HL-60 (cell line): Measurements from ENCODE around the gene EEF1AKMT3.

Source experiments
- DNase-seq, 2 experiments: peaks; one replicate each; pipeline ENCODE4 v3.0.0-alpha.2; 2010 to 2020; ENCODE audit warnings: low read depth in 1 of 2, low spot score in 1 of 2
- H3K27ac ChIP-seq: fragments of 250-450 bp; sonication (Bioruptor Pico); replicated peaks from 2 replicates; pipeline ENCODE4 v1.5.1; 2020; ENCODE audit warnings: mild to moderate bottlenecking, moderate library complexity
- H3K27me3 ChIP-seq: fragments of 250-450 bp; sonication (Bioruptor Pico); 2 replicates; pipeline ENCODE4 v1.5.1; 2021; ENCODE audit warnings: mild to moderate bottlenecking, moderate library complexity; ENCODE audit not compliant: insufficient read depth, poor library complexity, severe bottlenecking
- H3K4me3 ChIP-seq: replicated peaks from 2 replicates; pipeline ENCODE4 v1.5.1; 2011; ENCODE audit warnings: mild to moderate bottlenecking, control low read depth, low read length; ENCODE audit not compliant: insufficient read depth
- GABPA ChIP-seq: IDR thresholded peaks from 2 replicates; pipeline ENCODE4 v1.6.1; 2012; ENCODE audit warnings: low read depth
- POLR2AphosphoS5 ChIP-seq: IDR thresholded peaks from 2 replicates; pipeline ENCODE4 v1.6.1; 2012; ENCODE audit warnings: low read depth
- SPI1 ChIP-seq: IDR thresholded peaks from 2 replicates; pipeline ENCODE4 v1.6.1; 2012; ENCODE audit warnings: low read depth, mild to moderate bottlenecking, borderline replicate concordance
- TF ChIP-seq, protein P1 (sequence below): IDR thresholded peaks from 2 replicates; pipeline ENCODE4 v1.6.1; 2012; ENCODE audit warnings: low read depth; ENCODE audit not compliant: insufficient replicate concordance
- TF ChIP-seq, protein P2 (sequence below): IDR thresholded peaks from one replicate; pipeline ENCODE4 v1.5.1; 2011; ENCODE audit warnings: low read length, control low read depth, inconsistent platforms; ENCODE audit not compliant: insufficient read depth

Gene EEF1AKMT3

DNA sequence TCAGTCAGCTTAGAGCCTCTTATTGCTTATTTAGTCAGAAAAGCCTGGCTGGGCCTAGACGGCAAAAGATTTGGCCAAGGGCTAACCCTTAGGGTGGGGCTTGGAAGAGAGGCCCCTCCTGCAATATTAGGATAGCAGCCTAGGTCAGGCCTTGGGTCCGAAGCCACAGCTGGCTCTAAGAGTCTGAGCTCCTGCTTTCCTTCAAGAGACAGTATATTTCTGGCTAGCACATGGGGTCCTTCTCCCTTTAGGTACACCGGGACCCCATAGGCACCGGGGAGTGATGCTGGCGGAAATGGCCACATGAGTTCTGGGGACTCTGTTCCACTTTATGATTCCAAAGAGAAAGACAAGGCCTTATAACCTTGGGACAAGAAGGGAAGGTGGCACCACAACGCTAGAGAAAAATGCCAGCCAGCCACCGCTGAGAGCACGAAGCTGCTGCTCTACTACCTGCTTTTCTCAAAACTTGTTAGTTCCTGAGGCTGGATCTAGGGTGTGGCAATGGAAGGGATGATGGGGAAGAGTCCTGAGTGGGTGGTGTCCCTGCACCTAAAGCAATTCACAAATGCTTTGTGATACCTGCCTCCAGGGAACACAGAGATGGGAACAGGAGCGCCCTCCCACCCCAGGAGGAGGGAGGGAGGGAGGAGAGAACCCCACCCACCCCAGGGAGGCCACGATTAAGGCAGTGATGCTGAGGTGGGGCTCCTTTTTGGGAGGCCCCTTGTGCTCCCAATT, 49.2 kb downstream of the EEF1AKMT3 start:
- Histone ChIP-seq H3K4me3 (no peak overlapping the region), H3K27ac (no peak overlapping the region), H3K27me3 (no peaks in the 10 kb centered on the region)
- TF ChIP-seq, protein P1, sequence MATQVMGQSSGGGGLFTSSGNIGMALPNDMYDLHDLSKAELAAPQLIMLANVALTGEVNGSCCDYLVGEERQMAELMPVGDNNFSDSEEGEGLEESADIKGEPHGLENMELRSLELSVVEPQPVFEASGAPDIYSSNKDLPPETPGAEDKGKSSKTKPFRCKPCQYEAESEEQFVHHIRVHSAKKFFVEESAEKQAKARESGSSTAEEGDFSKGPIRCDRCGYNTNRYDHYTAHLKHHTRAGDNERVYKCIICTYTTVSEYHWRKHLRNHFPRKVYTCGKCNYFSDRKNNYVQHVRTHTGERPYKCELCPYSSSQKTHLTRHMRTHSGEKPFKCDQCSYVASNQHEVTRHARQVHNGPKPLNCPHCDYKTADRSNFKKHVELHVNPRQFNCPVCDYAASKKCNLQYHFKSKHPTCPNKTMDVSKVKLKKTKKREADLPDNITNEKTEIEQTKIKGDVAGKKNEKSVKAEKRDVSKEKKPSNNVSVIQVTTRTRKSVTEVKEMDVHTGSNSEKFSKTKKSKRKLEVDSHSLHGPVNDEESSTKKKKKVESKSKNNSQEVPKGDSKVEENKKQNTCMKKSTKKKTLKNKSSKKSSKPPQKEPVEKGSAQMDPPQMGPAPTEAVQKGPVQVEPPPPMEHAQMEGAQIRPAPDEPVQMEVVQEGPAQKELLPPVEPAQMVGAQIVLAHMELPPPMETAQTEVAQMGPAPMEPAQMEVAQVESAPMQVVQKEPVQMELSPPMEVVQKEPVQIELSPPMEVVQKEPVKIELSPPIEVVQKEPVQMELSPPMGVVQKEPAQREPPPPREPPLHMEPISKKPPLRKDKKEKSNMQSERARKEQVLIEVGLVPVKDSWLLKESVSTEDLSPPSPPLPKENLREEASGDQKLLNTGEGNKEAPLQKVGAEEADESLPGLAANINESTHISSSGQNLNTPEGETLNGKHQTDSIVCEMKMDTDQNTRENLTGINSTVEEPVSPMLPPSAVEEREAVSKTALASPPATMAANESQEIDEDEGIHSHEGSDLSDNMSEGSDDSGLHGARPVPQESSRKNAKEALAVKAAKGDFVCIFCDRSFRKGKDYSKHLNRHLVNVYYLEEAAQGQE: no peak
- TF ChIP-seq SPI1: no peak
- DNase-seq: no peak

DNA sequence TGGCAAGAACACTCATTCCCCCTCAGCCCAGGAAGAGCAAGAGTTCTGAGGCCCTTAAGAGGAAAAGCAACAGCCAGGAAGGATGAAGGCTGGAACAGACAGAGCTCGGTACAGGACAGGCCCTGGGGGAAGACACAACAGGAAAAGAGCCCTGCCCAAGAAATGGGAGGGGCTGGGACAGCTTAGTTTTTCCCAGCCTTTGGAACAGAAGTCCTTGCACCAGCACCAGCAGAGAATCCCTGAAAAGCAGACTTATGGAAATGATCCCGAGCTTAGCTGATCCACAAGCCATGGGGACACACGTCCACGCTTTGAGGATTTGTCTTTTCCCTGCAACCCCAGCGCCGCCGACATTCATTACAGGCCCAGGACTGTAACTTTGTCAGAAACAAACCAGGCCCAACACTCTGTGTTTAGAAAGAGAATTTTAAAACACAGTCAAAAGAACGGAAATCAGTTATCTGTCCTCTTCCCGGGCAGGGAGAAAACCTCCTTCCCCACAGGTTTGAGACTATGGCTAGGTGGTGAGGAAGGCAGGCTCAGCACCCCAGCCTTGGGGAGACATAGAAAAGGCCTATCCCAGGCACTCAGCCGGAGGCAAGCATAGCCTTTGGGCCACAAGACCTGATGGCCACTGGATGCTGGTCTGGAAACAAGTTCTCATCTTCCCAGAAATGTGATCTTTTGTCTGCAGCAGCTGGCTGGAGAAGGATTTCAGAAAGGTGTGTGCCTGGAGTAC, 50.1 kb downstream of the EEF1AKMT3 start:
- Histone ChIP-seq H3K27me3 (no peaks in the 10 kb centered on the region), H3K4me3 (no peak overlapping the region), H3K27ac (no peak overlapping the region)
- no peak for TF ChIP-seq SPI1
- TF ChIP-seq, protein P1: no peak
- TF ChIP-seq, protein P2, sequence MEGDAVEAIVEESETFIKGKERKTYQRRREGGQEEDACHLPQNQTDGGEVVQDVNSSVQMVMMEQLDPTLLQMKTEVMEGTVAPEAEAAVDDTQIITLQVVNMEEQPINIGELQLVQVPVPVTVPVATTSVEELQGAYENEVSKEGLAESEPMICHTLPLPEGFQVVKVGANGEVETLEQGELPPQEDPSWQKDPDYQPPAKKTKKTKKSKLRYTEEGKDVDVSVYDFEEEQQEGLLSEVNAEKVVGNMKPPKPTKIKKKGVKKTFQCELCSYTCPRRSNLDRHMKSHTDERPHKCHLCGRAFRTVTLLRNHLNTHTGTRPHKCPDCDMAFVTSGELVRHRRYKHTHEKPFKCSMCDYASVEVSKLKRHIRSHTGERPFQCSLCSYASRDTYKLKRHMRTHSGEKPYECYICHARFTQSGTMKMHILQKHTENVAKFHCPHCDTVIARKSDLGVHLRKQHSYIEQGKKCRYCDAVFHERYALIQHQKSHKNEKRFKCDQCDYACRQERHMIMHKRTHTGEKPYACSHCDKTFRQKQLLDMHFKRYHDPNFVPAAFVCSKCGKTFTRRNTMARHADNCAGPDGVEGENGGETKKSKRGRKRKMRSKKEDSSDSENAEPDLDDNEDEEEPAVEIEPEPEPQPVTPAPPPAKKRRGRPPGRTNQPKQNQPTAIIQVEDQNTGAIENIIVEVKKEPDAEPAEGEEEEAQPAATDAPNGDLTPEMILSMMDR: no peak
- no peak for TF ChIP-seq GABPA
- no peak for TF ChIP-seq POLR2AphosphoS5
- DNase-seq: no peak

DNA sequence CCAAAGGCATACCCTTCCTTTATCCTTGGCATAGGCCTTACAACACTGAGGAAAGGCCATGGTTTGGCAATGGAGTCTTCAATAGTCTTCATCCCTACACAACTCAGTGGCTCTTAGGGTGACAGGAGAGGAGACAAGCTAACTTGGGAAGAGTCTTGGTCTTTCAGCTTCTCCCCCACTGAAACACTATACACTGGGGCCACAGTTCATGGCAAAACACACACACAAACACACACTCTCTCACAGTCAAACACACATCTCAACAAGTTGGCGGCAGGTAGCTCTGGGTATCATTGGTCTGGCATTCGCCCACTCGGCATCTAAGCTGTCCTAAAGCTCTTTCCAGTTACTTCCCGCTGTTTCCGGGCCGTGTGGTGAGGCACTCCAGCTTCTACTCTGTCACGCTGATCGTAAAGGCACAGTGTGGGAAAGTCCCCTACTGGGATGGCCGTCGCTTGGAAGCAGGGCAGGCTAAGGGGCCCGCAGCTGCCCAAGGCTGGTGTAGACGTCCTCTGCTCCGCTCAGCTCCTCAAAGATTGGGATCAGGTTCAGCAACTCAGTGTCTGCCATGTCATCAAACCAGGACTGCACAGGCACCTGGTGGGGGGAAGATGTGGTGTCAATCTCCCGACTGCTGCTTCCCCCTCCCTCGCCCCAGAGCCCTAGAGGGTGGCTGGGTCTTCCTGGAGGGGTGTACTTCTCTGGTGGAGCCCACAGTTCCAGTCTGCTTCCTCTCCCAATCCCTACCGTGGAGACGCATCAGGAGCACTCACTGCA, 50.9 kb downstream of the EEF1AKMT3 start:
- Histone ChIP-seq H3K27ac (no peak overlapping the region), H3K27me3 (no peaks in the 10 kb centered on the region), H3K4me3 (no peak overlapping the region)
- no peak for DNase-seq
- TF ChIP-seq, protein P1: no peak
- TF ChIP-seq, protein P2: no peak
- no peak for TF ChIP-seq POLR2AphosphoS5
- TF ChIP-seq SPI1: no peak
- TF ChIP-seq GABPA: no peak
